B cell (primary cell): ENCODE results near the gene DPRX.

ENCODE experiments used
- EZH2 ChIP-seq: IDR thresholded peaks from 2 replicates; pipeline ENCODE4 v1.6.1; 2012; ENCODE audit warnings: borderline replicate concordance, low read depth, mild to moderate bottlenecking, moderate library complexity, low read length; ENCODE audit not compliant: insufficient read depth, poor library complexity, severe bottlenecking
- TF ChIP-seq, protein P1 (sequence below): fragments of 200-600 bp; IDR thresholded peaks from one replicate; pipeline ENCODE4 v1.8.0; 2022; ENCODE audit warnings: antibody characterized with exemption, mild to moderate bottlenecking

DNA sequence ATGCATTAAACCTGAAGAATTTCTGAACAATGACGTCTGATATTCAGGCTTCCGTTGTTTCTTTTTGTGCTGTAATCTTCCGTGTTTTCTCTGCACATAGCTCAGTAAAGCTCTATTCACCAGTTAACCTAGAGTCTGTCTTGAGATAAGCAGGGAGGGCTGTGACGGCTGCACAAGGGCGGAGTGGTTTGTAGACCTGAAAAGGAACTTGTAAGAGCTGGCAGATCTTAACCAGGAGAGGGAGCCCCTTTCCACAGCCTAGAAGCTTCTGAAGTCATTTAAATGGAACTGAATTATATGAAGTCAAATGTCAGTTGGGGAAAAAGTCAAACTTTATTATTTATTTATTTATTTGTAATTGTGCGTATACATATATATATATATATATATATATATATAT lies 27.5 kb downstream of the DPRX start:
- TF ChIP-seq, protein P1, sequence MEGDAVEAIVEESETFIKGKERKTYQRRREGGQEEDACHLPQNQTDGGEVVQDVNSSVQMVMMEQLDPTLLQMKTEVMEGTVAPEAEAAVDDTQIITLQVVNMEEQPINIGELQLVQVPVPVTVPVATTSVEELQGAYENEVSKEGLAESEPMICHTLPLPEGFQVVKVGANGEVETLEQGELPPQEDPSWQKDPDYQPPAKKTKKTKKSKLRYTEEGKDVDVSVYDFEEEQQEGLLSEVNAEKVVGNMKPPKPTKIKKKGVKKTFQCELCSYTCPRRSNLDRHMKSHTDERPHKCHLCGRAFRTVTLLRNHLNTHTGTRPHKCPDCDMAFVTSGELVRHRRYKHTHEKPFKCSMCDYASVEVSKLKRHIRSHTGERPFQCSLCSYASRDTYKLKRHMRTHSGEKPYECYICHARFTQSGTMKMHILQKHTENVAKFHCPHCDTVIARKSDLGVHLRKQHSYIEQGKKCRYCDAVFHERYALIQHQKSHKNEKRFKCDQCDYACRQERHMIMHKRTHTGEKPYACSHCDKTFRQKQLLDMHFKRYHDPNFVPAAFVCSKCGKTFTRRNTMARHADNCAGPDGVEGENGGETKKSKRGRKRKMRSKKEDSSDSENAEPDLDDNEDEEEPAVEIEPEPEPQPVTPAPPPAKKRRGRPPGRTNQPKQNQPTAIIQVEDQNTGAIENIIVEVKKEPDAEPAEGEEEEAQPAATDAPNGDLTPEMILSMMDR: no peak
- TF ChIP-seq EZH2: no peak
